ENCODE measurements around the gene FMO3. TPM values are rescaled to one million over a fixed set of nuclear protein-coding genes. Genes with fewer than 3 reads are reported as not detected.

FMO3 gene
- 0.67 and 0.74 TPM in 2 replicates for total RNA-seq

DNA sequence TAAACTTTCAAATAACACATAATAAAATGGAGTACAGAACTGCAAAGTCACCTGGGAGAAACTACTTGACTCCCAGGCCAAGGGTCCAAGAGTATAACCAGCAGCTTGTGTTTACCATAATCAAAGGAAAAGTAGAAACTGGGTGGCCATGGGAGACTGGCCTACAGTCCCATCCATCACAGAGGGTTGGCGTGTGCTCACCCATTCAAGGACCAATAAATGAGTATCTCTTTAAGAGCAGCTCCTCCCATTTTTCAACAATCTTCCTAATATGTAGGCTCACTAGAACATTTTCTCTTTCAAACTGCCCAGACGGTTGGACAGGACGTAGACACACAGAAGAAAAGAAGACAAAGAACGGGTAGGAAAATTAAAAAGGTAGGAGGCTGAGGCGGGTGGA is at the start of gene FMO3:
FMO3 (plus strand) TSS at position 302 of the 400 bp plus-strand sequence. CDS start 1,754 bp downstream, outside the sequence.

Other genes starting within 250 kb of the FMO3 start
- under 0.01 TPM in 1 of 2 replicates, not detected in the other for gene MROH9, start 155.4 kb upstream of the FMO3 start, total RNA-seq
- 3.4 and 3.9 TPM in 2 replicates for gene FMO2, start 94.4 kb downstream of the FMO3 start, total RNA-seq
- gene FMO1, start 157.6 kb downstream of the FMO3 start, total RNA-seq: 1.2 TPM in 1 of 2 replicates, not detected in the other
- gene FMO4, start 223.3 kb downstream of the FMO3 start, total RNA-seq: 1.2 and 1.8 TPM in 2 replicates